Chondrocyte (in vitro differentiated cells): ENCODE measurements around the gene PRDX3. TPM values are rescaled to one million over a fixed set of nuclear protein-coding genes. Genes with fewer than 3 reads are reported as not detected.

Source experiments
- DNase-seq: peaks from one replicate; pipeline ENCODE4 v3.0.0; 2021; ENCODE audit warnings: mixed read lengths, low spot score
- H3K27ac Mint-ChIP-seq: one replicate; pipeline ENCODE4 v1.8.0; 2021; ENCODE audit warnings: mild to moderate bottlenecking, moderate library complexity, mixed read lengths; ENCODE audit not compliant: unreplicated experiment
- H3K27me3 Mint-ChIP-seq: 2 replicates; pipeline ENCODE4 v1.8.0; 2021; ENCODE audit warnings: low read depth, mixed read lengths
- H3K36me3 Mint-ChIP-seq: 2 replicates; pipeline ENCODE4 v1.8.0; 2021; ENCODE audit warnings: low read depth, mixed read lengths
- H3K4me1 Mint-ChIP-seq: 2 replicates; pipeline ENCODE4 v1.8.0; 2021; ENCODE audit warnings: low read depth, mild to moderate bottlenecking, mixed read lengths
- H3K4me3 Mint-ChIP-seq: one replicate; pipeline ENCODE4 v1.8.0; 2021; ENCODE audit warnings: mild to moderate bottlenecking, moderate library complexity, mixed read lengths; ENCODE audit not compliant: unreplicated experiment
- H3K9me3 Mint-ChIP-seq: 2 replicates; pipeline ENCODE4 v1.8.0; 2021; ENCODE audit warnings: low read depth, mixed read lengths
- total RNA-seq: library from RNA; stranded (reverse); gene quantifications from 3 replicates; pipeline ENCODE4 v1.2.1, GENCODE V29; 2021
- TF ChIP-seq, protein P1 (sequence below): fragments of 200-600 bp; sonication (generic); IDR thresholded peaks from 2 replicates; pipeline ENCODE4 v1.5.0; 2021; ENCODE audit warnings: antibody characterized with exemption, mild to moderate bottlenecking, moderate library complexity

The PRDX3 gene
- total RNA-seq, 1 donor from 2014 or later: 79.2 TPM

DNA sequence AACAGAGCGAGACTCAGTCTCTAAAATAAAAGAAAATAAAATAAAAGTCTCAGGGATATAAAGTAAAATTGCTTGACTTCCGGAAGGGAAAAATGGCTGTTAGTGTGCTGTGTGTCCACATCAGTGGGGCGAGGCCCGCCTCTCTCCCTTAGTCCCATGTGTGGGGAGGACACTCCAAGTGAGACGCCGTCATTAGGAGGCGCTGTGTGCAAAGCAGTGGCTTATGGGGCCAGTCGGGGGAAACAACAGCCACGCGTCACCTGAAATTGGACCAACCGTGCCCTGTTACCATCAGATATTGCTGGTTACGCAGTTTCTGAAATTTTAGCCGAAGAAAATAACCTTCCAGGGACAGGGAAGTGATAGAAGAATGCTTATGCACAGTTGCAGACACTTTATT is 28.9 kb downstream of the PRDX3 start:
- H3K27me3 Mint-ChIP-seq: no peaks in the 10 kb centered on the region
- DNase-seq: no peak
- no peaks in the 10 kb centered on the region for H3K9me3 Mint-ChIP-seq
- no peak overlapping the region for H3K4me3 Mint-ChIP-seq
- H3K27ac Mint-ChIP-seq: no peak overlapping the region
- H3K36me3 Mint-ChIP-seq: peaks cover 19% of the 10 kb centered on the region
- no peaks in the 10 kb centered on the region for H3K4me1 Mint-ChIP-seq
- TF ChIP-seq, protein P1, sequence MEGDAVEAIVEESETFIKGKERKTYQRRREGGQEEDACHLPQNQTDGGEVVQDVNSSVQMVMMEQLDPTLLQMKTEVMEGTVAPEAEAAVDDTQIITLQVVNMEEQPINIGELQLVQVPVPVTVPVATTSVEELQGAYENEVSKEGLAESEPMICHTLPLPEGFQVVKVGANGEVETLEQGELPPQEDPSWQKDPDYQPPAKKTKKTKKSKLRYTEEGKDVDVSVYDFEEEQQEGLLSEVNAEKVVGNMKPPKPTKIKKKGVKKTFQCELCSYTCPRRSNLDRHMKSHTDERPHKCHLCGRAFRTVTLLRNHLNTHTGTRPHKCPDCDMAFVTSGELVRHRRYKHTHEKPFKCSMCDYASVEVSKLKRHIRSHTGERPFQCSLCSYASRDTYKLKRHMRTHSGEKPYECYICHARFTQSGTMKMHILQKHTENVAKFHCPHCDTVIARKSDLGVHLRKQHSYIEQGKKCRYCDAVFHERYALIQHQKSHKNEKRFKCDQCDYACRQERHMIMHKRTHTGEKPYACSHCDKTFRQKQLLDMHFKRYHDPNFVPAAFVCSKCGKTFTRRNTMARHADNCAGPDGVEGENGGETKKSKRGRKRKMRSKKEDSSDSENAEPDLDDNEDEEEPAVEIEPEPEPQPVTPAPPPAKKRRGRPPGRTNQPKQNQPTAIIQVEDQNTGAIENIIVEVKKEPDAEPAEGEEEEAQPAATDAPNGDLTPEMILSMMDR: no peak

DNA sequence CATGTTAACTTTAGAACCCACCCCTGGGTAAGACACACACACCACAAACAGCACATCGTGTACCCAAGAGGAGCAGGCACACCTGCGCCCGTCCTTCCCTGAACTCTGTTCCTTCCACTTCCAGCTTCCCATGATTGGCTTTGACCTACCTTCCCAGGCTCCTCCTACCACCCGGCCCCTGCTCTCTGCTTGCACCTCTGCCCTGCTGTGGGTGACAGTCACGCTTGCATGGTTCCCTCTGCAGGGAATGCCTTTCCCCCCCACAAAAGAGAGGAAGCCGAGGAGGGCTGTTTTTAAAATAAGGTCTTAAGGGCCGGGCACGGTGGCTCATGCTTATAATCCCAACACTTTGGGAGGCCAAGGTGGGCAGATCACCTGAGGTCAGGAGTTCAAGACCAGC is 29.5 kb downstream of the PRDX3 start:
- TF ChIP-seq, protein P1: no peak
- Mint-ChIP-seq H3K27ac (no peak overlapping the region), H3K9me3 (no peaks in the 10 kb centered on the region)

DNA sequence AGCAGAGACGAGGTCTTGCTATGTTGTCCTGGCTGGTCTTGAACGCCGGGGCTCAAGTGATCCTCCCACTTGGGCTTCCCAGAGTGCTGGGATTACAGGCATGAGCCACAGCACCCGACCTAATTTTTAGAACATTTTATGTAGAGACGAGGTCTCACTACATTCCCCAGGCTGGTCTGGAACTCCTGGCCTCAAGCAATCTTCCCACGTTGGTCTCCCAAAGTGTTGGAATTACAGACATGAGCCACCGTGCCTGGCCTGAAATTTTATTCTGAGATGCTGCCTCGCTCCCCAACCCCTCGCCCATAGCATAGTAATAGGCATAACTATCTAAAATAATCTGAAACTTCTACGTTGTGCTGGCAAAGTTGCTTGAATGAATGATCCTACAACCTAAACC is 35.0 kb downstream of the PRDX3 start:
- DNase-seq: no peak
- TF ChIP-seq, protein P1: no peak
- H3K36me3 Mint-ChIP-seq: peaks cover 5% of the 10 kb centered on the region
- no peak overlapping the region for H3K4me3 Mint-ChIP-seq
- H3K4me1 Mint-ChIP-seq: no peaks in the 10 kb centered on the region
- no peaks in the 10 kb centered on the region for H3K27me3 Mint-ChIP-seq
- no peaks in the 10 kb centered on the region for H3K9me3 Mint-ChIP-seq
- no peak overlapping the region for H3K27ac Mint-ChIP-seq

More for the DNA sequence above, 29.5 kb downstream of the PRDX3 start:
- no peaks in the 10 kb centered on the region for H3K4me1 Mint-ChIP-seq
- DNase-seq: no peak
- H3K36me3 Mint-ChIP-seq: peaks cover 17% of the 10 kb centered on the region
- H3K4me3 Mint-ChIP-seq: no peak overlapping the region
- no peaks in the 10 kb centered on the region for H3K27me3 Mint-ChIP-seq

DNA sequence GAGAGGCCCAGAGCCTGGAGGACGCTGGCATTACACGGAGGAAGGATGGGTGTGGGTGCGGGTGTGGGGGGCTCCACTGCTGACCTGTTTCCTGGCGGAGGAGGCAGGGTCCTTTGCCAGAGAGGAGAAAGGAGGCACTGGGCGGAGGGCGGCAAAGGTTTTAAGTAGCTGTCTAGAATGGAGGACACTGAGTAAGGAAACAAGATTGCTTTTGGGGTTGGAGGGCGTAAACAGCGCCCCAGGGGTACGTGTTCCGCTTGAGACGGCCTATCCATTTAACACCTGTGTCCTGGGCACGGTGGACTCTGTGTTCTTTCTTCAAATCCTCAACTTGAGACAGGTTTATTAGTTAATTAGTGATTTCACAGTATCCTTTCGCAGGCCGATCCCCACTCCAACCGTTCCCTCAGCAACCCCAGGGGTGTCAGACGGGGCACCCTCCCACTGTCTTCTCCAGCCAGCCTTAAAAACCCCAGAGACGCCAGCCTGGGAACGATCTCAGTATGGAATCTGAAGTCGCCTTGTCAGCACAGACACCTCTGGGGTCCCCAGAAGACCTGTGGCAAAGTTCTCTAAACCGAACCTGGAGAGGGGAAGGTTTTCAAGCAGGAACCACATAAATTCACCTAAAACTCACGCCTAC is 37.9 kb downstream of the PRDX3 start:
- H3K9me3 Mint-ChIP-seq: no peaks in the 10 kb centered on the region
- TF ChIP-seq, protein P1: no peak
- no peaks in the 10 kb centered on the region for H3K4me1 Mint-ChIP-seq
- no peaks in the 10 kb centered on the region for H3K27me3 Mint-ChIP-seq
- DNase-seq: peak; percentile 49
- H3K36me3 Mint-ChIP-seq: peaks cover 2% of the 10 kb centered on the region
- H3K4me3 Mint-ChIP-seq: no peak overlapping the region
- H3K27ac Mint-ChIP-seq: no peak overlapping the region

DNA sequence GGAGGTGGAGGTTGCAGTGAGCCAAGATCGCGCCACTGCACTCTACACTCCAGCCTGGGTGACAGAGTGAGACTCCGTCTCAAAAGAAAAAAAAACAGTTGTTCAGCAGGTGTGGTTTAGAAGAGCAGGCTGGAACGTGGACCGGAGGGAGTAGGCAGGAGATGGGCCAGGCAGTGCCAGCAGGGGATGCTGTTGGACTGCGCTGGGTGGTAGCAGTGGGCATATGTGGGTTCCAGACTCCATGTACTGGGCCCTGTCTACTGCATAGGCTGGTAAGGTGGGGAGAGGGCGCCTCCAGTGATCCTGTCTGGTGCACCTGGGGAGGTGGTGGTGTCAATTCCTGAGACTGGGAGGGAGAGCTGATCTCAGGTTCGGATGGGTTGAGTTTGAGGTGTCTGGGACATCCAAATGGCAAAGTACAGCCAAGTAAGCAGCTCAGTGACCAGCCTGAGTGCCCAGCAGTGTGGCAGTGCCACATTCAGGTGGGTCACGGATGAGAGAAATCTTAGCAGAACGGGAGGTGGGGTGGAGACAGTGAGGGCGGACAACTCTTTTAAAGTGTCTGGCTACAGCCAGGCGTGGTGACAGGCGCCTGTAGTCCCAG is 39.0 kb downstream of the PRDX3 start:
- peak; percentile 68 for DNase-seq
- Mint-ChIP-seq H3K27ac (no peak overlapping the region), H3K4me3 (no peak overlapping the region), H3K36me3 (peaks cover 5% of the 10 kb centered on the region), H3K9me3 (no peaks in the 10 kb centered on the region), H3K27me3 (no peaks in the 10 kb centered on the region), H3K4me1 (peaks cover 7% of the 10 kb centered on the region)
- TF ChIP-seq, protein P1: peak; percentile 63
